Neural crest cell (in vitro differentiated cells): ENCODE results near the gene SHMT2. TPM values are rescaled to one million over a fixed set of nuclear protein-coding genes. Genes with fewer than 3 reads are reported as not detected.

Experiments used
- DNase-seq: peaks from one replicate; pipeline ENCODE4 v3.0.0; 2021; ENCODE audit warnings: low read depth, mixed read lengths, low spot score
- H3K27ac Mint-ChIP-seq: one replicate; pipeline ENCODE4 v1.8.0; 2021; ENCODE audit warnings: mild to moderate bottlenecking, mixed read lengths; ENCODE audit not compliant: unreplicated experiment
- H3K27me3 Mint-ChIP-seq: 2 replicates; pipeline ENCODE4 v1.8.0; 2021; ENCODE audit warnings: low read depth, mild to moderate bottlenecking, mixed read lengths
- H3K36me3 Mint-ChIP-seq: 2 replicates; pipeline ENCODE4 v1.8.0; 2021; ENCODE audit warnings: low read depth, mild to moderate bottlenecking, mixed read lengths
- H3K4me1 Mint-ChIP-seq: 2 replicates; pipeline ENCODE4 v1.8.0; 2021; ENCODE audit warnings: mixed read lengths
- H3K4me3 Mint-ChIP-seq: one replicate; pipeline ENCODE4 v1.8.0; 2021; ENCODE audit warnings: mild to moderate bottlenecking, mixed read lengths
- H3K9me3 Mint-ChIP-seq: 2 replicates; pipeline ENCODE4 v1.8.0; 2021; ENCODE audit warnings: mixed read lengths
- total RNA-seq: library from RNA; stranded (reverse); gene quantifications from 2 replicates; pipeline ENCODE4 v1.2.1, GENCODE V29; 2021
- TF ChIP-seq, protein P1 (sequence below): fragments of 200-600 bp; sonication (generic); conservative IDR thresholded peaks from 2 replicates; pipeline ENCODE4 v1.5.0; 2021; ENCODE audit warnings: antibody characterized with exemption, mild to moderate bottlenecking

The SHMT2 gene
- total RNA-seq, 1 donor from 2014 or later: 230 TPM

DNA sequence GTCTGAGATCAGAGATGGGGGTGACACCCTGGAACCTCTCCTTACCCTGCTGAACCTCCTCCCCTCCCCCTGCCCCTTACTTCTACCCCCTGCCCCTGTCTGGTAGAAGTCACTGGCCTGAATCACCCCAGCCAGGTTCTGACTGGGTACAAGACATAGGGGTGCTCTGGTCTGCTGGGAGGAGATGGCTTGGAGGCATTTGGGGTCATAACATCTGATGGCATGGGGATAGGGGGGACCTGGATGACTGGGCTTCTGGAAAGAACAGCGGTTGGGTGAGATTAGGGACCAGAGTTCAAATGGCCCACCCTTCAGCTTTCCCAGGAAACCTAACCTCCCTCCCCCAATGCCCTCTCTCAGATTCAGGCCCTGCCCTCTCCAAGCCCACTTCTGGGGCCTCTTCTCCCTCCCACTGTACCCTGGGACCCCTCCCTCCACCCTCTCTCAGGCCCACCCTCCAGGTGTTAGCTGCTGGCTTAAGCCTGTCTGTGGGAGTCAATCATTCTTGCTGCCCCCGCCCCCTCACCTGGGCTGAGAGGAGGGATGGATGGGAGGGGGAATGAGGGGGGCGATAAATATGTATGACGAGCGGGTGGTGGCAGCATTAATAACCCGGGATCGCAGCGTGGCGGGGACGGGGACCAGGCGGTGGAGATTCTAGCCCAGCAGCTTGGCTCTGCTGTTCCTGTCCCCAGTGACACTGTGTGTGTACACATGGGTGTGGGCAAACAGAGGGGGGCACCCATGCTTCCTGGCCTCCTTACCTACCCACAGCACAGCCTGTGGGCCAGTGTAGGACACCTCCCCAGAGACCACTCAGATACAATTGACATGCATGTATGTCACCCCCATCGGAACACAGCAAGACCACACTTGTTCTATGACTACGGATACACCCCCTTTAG, 7.0 kb upstream of the SHMT2 start:
- Mint-ChIP-seq H3K27me3 (peaks cover 93% of the 10 kb centered on the region), H3K36me3 (no peaks in the 10 kb centered on the region), H3K4me1 (peaks cover 51% of the 10 kb centered on the region), H3K9me3 (no peaks in the 10 kb centered on the region), H3K27ac (no peak overlapping the region), H3K4me3 (peak overlapping the region; percentile 5)
- DNase-seq: no peak
- TF ChIP-seq, protein P1, sequence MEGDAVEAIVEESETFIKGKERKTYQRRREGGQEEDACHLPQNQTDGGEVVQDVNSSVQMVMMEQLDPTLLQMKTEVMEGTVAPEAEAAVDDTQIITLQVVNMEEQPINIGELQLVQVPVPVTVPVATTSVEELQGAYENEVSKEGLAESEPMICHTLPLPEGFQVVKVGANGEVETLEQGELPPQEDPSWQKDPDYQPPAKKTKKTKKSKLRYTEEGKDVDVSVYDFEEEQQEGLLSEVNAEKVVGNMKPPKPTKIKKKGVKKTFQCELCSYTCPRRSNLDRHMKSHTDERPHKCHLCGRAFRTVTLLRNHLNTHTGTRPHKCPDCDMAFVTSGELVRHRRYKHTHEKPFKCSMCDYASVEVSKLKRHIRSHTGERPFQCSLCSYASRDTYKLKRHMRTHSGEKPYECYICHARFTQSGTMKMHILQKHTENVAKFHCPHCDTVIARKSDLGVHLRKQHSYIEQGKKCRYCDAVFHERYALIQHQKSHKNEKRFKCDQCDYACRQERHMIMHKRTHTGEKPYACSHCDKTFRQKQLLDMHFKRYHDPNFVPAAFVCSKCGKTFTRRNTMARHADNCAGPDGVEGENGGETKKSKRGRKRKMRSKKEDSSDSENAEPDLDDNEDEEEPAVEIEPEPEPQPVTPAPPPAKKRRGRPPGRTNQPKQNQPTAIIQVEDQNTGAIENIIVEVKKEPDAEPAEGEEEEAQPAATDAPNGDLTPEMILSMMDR: no peak

- H3K4me1 Mint-ChIP-seq: peaks cover 49% of the 10 kb centered on the region
Measured at GRCh38 chr12:57223191-57224165, 6.0 kb upstream of the SHMT2 start.

GRCh38 chr12:57224278-57224972, 5.1 kb upstream of the SHMT2 start:
- peaks cover 81% of the 10 kb centered on the region for H3K27me3 Mint-ChIP-seq
- TF ChIP-seq, protein P1: no peak
- no peaks in the 10 kb centered on the region for H3K9me3 Mint-ChIP-seq
- H3K36me3 Mint-ChIP-seq: no peaks in the 10 kb centered on the region
- no peak overlapping the region for H3K27ac Mint-ChIP-seq
- H3K4me3 Mint-ChIP-seq: no peak overlapping the region
- DNase-seq: no peak
- peaks cover 49% of the 10 kb centered on the region for H3K4me1 Mint-ChIP-seq

More at GRCh38 chr12:57223191-57224165, 6.0 kb upstream of the SHMT2 start:
- Mint-ChIP-seq H3K4me3 (peak overlapping the region; percentile 5), H3K27ac (no peak overlapping the region), H3K27me3 (peaks cover 88% of the 10 kb centered on the region), H3K36me3 (no peaks in the 10 kb centered on the region), H3K9me3 (no peaks in the 10 kb centered on the region)
- DNase-seq: no peak
- TF ChIP-seq, protein P1: no peak

DNA sequence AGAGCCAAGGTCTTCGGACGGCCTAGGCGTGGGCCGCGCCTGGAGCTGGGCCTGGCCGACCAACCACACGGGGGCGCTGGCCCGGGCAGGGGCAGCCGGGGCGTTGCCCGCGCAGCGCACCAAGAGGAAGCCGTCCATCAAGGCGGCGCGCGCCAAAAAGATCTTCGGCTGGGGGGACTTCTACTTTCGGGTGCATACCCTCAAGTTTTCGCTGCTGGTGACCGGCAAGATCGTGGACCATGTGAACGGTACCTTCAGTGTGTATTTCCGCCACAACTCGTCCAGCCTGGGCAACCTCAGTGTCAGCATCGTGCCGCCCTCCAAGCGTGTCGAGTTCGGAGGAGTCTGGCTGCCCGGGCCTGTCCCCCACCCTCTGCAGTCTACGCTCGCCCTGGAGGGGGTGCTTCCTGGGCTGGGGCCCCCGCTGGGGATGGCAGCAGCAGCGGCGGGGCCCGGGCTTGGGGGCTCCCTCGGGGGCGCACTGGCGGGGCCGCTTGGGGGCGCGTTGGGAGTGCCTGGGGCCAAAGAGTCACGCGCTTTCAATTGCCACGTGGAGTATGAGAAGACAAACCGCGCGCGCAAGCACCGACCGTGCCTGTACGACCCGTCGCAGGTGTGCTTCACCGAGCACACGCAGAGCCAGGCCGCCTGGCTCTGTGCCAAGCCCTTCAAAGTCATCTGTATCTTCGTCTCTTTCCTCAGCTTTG, 4.4 kb upstream of the SHMT2 start:
- no peak for DNase-seq
- Mint-ChIP-seq H3K27ac (no peak overlapping the region), H3K27me3 (peaks cover 82% of the 10 kb centered on the region), H3K36me3 (no peaks in the 10 kb centered on the region), H3K4me3 (no peak overlapping the region), H3K9me3 (no peaks in the 10 kb centered on the region), H3K4me1 (peaks cover 51% of the 10 kb centered on the region)
- TF ChIP-seq, protein P1: peak; percentile 60
